Inferior parietal cortex (tissue), 1 donor: ENCODE results near the gene LRMDA.

ENCODE experiments used
- DNase-seq: peaks from one replicate; pipeline ENCODE4 v3.0.0-alpha.2; 2016; ENCODE audit errors: extremely low spot score

LRMDA gene

GRCh38 chr10:75402486-75403143 lies 28.8 kb upstream of the LRMDA start:
- DNase-seq = no peak

DNA sequence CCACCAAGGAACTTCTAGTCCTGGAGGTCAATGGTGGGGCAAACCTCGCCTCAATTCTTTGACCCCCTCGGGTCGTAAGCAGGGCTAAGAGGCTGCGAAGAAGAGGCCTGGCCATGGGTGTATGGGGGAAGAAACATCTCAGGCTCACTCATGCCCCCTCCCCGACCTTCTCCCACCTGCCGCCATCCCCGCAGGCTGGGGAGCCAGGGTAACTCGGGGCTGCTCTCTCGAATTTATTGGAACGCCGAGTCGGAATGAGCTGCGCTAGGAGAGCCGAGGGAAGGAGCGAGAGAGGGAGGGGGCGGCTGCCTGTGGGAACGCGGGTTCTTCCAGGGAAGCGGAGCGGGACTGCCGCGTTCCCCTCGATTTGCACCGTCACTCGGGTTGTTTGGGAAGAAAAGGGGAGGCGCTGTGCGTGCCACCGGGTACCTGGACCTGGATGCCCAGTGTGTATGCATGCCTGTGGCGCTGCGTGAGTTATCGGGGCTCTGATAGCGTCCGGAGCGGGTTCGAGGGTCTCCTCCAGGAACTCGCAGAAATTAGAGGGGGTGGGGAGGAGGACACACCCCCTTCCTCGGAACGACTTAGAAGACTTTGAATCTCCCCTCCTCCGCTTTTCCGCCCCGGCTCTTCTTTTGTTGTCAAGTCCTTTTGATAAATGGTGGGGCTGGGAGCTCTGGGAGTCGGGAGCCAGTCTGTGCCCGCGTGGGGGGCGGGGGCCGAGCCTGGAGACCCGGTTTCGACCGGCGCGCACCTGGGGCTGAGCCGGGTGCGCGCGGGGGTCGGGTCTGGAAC lies 28.1 kb upstream of the LRMDA start:
- DNase-seq = no peak

GRCh38 chr10:75403939-75404814 lies 27.2 kb upstream of the LRMDA start:
- no peak for DNase-seq

DNA sequence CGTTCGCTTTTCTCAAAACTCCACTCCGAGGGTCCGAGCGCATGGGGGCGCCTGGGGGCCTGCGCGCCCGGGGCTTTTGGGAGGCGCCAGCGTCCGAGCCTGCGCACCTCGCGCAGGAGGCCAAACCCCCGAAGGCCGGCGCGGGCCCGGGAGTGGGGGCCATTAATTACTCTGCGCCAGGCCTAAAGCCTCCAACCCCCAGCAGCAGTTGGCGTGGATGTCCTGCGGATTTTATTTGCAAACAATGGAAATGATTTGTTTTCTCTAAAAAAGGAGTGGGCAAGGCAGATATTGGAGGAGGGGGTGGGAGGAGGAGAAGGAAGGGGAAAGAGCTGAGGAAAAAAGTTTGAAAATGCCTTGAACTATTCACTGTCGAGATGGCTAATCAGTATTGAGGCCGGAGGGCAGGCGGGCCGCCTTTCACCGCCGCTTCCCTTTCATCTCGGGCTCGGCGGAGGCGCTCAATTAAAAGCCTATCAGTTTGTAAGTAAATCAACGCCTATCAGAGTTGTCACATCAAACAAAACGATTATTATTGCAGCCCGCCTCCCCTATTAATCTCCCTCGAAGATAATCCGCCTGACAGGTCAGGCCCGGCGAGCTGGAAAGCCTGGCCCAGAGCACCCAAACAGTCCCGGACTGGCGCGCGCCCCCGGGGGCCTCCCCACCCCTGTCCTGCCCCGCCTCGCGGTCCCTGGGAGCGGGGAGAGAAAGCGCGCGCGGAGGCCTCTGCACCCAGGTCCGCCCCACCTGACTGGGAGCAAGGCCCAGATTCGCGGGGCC lies 26.4 kb upstream of the LRMDA start:
- no peak for DNase-seq

- no peak for DNase-seq
Measured at GRCh38 chr10:75405598-75406461, 25.6 kb upstream of the LRMDA start.

DNA sequence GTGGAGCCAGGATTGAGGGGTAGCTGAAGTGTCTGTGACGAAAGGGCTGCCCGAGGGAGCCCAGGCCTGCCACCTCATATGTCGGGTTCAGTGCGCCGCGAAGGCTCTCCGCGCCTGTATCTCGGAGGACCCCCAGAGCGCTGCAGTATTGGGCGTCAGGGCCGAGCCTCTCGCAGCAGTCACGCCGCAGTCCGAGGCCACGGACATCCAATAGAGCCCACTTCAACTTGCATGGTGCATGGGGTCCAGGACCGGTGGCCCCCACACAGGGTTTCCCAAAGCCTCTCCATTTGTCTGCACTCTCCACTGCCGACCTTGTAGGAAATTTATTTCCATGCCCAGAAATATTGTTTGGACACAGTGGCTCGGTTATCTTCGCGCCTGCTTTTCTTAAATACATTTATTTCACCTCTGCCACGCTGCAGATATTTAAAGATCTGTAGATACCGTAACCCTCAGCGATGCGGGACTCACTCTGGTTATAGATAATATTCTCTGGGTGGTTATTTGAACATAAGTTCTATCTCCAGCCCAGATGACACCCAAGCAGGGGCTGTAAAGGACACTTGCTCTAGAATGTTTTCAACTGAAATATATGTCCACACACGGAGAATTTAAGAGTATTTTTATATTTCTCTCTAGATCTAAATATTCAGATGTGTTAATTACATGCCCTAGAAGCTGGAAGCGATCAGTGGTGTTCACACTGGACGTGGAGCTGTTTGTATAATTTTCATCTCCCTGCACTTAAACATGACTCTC lies 24.8 kb upstream of the LRMDA start:
- DNase-seq = no peak

GRCh38 chr10:75407224-75407712 lies 24.2 kb upstream of the LRMDA start:
- no peak for DNase-seq

DNA sequence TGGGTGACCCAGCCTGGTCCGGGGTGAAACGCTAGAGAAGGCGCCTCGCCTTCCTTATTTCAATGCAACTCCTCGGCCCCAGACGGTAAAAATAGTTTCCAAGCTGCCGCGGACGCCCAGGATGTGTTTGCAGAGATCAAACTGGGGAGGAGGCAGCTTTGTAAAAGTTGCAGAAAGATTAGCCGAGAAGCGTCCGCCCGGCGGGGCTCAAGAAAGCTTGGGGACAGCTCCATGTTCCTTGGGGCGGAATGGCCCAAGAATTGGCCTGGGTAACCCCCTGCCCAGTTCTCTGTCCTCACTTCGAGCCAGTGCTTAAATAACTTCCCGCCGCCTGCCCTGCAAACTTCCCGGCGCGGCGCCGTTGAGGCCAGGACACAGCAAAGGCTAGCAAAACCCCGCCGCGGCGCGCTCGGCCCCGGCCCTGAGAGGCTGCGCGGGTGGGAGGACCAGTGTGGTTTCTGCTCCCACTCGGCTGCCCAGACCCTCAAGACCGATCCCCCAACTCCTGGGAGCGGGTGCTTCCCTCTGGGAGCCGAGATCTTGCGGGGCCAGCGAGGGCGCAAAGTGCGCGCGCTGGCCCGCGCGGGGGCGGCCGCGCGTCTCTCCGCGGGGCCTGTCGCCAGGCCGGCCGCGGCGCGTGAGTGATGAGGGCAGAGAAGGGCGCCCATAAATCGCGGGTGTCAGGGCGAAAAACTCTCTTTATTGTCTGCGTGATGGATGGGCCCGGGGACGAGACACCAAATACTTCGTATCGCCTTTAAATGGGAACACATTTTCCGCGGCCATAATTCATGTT lies 23.5 kb upstream of the LRMDA start:
- no peak for DNase-seq

DNA sequence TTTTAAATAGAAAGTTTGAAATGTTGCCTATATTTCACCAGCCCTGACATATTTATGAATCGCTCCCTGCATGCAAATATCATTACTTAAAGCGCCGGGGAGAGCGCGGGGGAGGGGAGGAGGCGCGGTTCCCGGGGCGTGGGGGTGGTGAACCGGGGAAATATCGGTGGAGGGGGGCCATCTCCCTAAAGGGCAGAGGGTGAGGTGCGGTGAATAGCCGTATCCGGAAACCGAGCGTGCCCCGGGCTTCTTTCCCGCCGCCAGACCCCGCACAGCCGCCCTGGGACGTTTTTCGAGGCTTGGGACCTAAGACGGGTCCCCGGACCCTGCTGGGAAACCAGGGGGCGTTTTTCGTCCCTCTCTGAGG lies 22.9 kb upstream of the LRMDA start:
- DNase-seq = no peak

- DNase-seq = no peak
Measured at GRCh38 chr10:75408911-75409885, 22.2 kb upstream of the LRMDA start.

DNA sequence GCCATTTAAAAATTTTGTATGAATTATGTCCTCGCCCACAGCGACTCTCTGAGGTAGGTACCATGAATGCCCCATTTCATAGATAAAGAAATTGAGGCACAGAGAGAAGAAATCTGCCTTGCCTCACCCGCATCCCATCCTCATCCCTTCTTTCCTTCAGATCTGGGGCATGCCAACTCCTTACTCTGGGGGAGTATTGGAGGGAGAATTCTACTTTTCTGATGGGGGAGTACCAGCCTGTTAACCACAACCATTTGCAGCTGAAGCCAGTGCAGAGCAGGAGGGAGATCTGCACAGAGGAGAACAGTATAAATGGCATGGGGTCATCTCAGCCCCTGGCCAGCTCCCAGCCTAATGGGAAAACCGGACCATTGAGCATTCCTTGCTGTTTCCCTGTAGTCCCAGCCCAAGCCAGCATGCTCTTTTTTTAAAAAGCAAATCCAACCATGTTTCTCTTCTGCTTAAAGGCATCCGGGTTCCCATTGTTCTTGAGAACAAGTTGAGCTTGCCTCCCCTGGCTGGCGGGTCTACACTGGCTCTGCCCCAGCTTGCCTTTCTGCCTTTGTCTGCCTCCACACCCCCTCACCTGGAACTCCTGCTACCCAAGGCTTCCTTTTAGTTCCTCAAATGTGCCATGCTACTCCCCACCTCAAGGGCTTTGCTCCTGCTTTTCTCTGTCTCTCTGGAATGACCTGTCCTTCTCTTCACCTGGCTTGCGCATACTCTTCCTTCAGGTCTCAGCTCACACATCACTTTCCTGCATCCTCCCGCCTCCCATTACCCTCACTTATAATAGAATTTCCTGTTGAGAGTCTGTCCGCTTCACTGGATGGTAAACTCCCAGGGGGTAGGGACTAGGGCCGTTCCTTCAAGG lies 21.1 kb upstream of the LRMDA start:
- no peak for DNase-seq

- no peak for DNase-seq
Measured at GRCh38 chr10:75414527-75414926, 16.9 kb upstream of the LRMDA start.

- no peak for DNase-seq
Measured at GRCh38 chr10:75417522-75417927, 13.9 kb upstream of the LRMDA start.

GRCh38 chr10:75418293-75418692 lies 13.1 kb upstream of the LRMDA start:
- no peak for DNase-seq

GRCh38 chr10:75418712-75419111 lies 12.7 kb upstream of the LRMDA start:
- DNase-seq = no peak

DNA sequence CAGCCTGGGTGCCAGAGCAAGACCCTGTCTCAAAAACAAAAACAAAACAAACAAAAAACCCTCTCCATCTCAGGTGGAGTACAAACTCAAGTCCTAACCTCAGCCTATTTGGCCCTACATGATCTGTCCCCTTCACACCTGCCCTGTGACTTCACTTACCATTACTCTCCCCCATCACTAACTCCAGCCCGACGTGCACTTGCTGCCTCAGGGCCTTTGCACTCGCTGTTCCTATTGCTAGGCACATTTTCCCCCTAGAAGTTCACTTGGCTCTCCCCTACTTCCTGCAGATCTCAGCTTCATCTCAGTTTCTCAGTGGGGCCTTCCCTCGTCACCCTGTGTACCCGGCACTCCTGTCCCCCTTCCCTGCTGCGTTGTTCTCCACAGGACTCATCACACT lies 8.5 kb upstream of the LRMDA start:
- no peak for DNase-seq

DNA sequence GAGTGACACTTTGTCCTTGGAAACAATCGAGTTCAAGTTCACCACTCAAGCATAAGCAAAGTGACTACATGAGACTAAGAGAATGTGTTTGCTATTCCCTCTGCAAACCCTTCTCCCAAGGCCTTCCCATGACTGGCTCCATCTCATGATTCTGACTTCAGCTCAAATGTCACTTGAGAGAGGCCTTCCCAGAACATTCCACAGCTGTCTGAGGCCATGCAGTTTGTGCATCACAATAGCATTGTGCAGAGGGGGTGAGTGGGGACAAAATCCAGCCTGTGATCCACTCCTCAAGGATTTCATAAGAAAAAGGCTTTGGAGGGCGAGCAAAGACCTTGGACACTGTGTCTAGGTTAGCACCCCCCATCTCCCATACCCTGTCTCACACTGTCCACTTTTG lies 6.9 kb upstream of the LRMDA start:
- no peak for DNase-seq
